ENCODE results near the gene EYS.

The EYS gene

DNA sequence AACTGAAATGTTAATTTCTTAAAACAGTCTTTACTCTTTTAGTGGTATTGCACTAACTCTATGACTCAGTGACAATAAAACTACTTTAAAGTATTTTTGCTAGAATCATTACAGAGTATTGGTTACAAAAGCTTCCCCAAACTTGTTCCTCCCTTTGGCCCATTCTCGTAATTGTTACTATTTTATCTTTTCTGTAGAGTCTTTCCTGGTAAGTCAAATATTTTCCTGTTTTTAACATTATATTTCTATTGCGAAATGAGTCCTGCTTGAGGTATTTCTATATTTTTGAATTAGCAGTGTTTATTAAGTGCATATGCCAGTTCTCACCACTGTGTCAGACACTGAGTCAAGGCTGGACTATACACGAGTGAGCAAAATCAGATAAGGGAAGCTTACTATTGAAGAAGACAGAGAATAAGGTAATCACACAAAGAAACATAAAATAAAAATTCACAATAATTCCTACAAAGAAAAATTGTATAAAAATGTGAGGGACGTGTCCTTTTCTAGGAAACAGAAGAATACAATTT lies 970.5 kb downstream of the EYS start:
- Histone ChIP-seq H3K4me3 (no peak overlapping the region), H3K36me3 (ENCODE audit: insufficient read depth, low read length) (no peaks in the 10 kb centered on the region), H3K9me3 (ENCODE audit: low read depth, low read length) (no peaks in the 10 kb centered on the region), H3K9ac (ENCODE audit: insufficient read length) (no peak overlapping the region), H3K27ac (no peak overlapping the region)
- TF ChIP-seq FOXP2 (optimal IDR thresholded peaks at IDR 0.05; ENCODE audit: control extremely low read depth, extremely low read length, insufficient read depth) (no peak), EZH2 (IDR thresholded peaks at IDR 0.05) (no peak)
- DNase-seq (ENCODE audit: low read depth, low spot score): no peak

- Histone ChIP-seq H3K9me3 (ENCODE audit: low read depth, low read length) (no peaks in the 10 kb centered on the region), H3K36me3 (ENCODE audit: insufficient read depth, low read length) (no peaks in the 10 kb centered on the region), H3K4me3 (no peak overlapping the region), H3K9ac (ENCODE audit: insufficient read length) (no peak overlapping the region), H3K27ac (no peak overlapping the region)
- no peak for TF ChIP-seq POLR2AphosphoS5 (IDR thresholded peaks at IDR 0.05; ENCODE audit: borderline replicate concordance, low read depth, low read length)
- no peak for TF ChIP-seq FOXP2 (optimal IDR thresholded peaks at IDR 0.05; ENCODE audit: control extremely low read depth, extremely low read length, insufficient read depth)
- TF ChIP-seq EZH2 (IDR thresholded peaks at IDR 0.05): no peak
- no peak for DNase-seq (ENCODE audit: low read depth, low spot score)
Measured at GRCh38 chr6:64733433-64733832, 973.6 kb downstream of the EYS start.

GRCh38 chr6:64732888-64733287 lies 974.1 kb downstream of the EYS start:
- TF ChIP-seq POLR2AphosphoS5 (IDR thresholded peaks at IDR 0.05; ENCODE audit: borderline replicate concordance, low read depth, low read length) (no peak), FOXP2 (optimal IDR thresholded peaks at IDR 0.05; ENCODE audit: control extremely low read depth, extremely low read length, insufficient read depth) (no peak), EZH2 (IDR thresholded peaks at IDR 0.05) (no peak)
- Histone ChIP-seq H3K9ac (ENCODE audit: insufficient read length) (no peak overlapping the region), H3K9me3 (ENCODE audit: low read depth, low read length) (no peaks in the 10 kb centered on the region), H3K36me3 (ENCODE audit: insufficient read depth, low read length) (no peaks in the 10 kb centered on the region), H3K4me3 (no peak overlapping the region), H3K27ac (no peak overlapping the region)
- DNase-seq (ENCODE audit: low read depth, low spot score): no peak

DNA sequence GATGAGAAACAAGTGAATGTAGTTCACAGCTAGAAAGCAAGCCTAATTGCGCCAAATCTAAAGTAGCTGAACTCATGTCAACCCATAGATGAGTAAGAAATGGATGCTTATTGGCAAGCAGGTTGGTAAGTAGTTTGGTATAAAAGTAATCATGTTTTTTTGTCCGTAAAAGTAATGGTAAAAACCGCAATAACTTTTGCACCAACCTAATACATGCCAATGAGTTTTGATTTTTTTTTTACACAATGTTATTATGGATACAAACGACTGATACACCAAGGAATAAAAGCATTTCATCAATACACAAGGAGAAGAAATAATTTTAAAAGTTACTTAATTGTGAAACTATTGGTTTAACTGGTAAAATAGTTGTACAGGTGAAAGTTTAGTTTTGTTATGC lies 977.5 kb downstream of the EYS start:
- no peaks in the 10 kb centered on the region for H3K9me3 ChIP-seq (ENCODE audit: low read depth, low read length)
- no peak for TF ChIP-seq FOXP2 (optimal IDR thresholded peaks at IDR 0.05; ENCODE audit: control extremely low read depth, extremely low read length, insufficient read depth)
- no peak for TF ChIP-seq POLR2AphosphoS5 (IDR thresholded peaks at IDR 0.05; ENCODE audit: borderline replicate concordance, low read depth, low read length)
- TF ChIP-seq EZH2 (IDR thresholded peaks at IDR 0.05): no peak
- H3K4me3 ChIP-seq: no peak overlapping the region
- H3K36me3 ChIP-seq (ENCODE audit: insufficient read depth, low read length): no peaks in the 10 kb centered on the region
- no peak for DNase-seq (ENCODE audit: low read depth, low spot score)
- H3K9ac ChIP-seq (ENCODE audit: insufficient read length): no peak overlapping the region
- H3K27ac ChIP-seq: no peak overlapping the region

GRCh38 chr6:64727075-64727474 lies 980.0 kb downstream of the EYS start:
- H3K9ac ChIP-seq (ENCODE audit: insufficient read length): no peak overlapping the region
- no peak for DNase-seq (ENCODE audit: low read depth, low spot score)
- no peak overlapping the region for H3K27ac ChIP-seq
- H3K4me3 ChIP-seq: no peak overlapping the region
- TF ChIP-seq EZH2 (IDR thresholded peaks at IDR 0.05) (no peak), FOXP2 (optimal IDR thresholded peaks at IDR 0.05; ENCODE audit: control extremely low read depth, extremely low read length, insufficient read depth) (no peak), POLR2AphosphoS5 (IDR thresholded peaks at IDR 0.05; ENCODE audit: borderline replicate concordance, low read depth, low read length) (no peak)
- no peaks in the 10 kb centered on the region for H3K9me3 ChIP-seq (ENCODE audit: low read depth, low read length)
- H3K36me3 ChIP-seq (ENCODE audit: insufficient read depth, low read length): no peaks in the 10 kb centered on the region

DNA sequence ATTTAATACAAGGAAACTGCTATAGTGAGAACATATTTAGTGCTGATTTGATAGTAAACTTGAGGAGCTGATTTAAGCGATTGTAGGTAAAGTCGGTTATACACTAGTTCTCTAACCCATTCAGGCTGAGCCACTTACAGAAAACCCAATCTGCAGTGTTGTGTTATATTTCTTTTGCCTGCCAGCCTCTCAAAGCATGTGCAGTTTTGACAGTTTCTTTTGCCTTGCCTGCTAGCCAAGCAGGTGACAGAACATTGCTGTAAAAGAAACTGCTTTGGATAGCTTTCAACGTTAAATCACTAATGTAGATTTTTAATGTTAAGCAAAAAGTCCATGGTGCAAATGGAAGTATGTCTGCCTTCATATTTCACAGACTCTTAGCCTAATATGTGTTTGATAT lies 982.9 kb downstream of the EYS start:
- no peak for TF ChIP-seq EZH2 (IDR thresholded peaks at IDR 0.05)
- TF ChIP-seq POLR2AphosphoS5 (IDR thresholded peaks at IDR 0.05; ENCODE audit: borderline replicate concordance, low read depth, low read length): no peak
- no peak for TF ChIP-seq FOXP2 (optimal IDR thresholded peaks at IDR 0.05; ENCODE audit: control extremely low read depth, extremely low read length, insufficient read depth)
- H3K9ac ChIP-seq (ENCODE audit: insufficient read length): no peak overlapping the region
- no peak overlapping the region for H3K4me3 ChIP-seq
- H3K36me3 ChIP-seq (ENCODE audit: insufficient read depth, low read length): no peaks in the 10 kb centered on the region
- no peaks in the 10 kb centered on the region for H3K9me3 ChIP-seq (ENCODE audit: low read depth, low read length)
- no peak for DNase-seq (ENCODE audit: low read depth, low spot score)
- H3K27ac ChIP-seq: no peak overlapping the region

DNA sequence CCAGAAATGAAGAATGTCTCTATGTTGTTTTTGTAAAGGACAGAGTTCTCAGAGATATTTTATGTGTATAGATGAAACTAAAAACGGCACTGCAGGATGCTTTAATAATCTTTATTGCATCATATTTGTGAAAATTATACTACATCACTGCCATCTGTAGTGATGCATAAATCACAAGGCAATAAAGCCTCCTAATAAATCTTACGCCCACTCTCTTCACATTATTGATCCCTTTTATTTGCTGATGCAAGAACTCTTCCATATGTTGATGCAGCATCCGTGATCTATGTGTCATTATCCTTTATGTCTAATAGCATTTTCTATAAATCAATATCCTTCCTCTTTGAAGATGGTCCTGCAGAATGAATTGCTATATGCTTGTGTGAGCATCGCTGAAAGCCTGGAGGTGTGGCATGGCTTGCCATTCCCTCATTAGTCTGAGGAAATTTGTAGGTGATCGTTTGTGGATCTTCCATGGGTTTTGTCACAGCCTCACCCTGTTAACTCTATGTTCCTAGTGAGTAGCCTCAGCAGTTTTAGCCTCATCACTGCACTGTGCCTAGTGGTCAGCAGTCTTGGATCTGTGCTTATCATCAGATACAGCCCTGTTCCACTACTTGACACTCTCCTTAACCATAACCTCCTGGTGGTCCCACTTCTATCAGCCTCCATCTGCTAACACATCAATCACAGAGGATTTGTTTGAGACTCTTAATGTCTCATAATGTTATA lies 983.5 kb downstream of the EYS start:
- Histone ChIP-seq H3K9ac (ENCODE audit: insufficient read length) (no peak overlapping the region), H3K36me3 (ENCODE audit: insufficient read depth, low read length) (no peaks in the 10 kb centered on the region), H3K27ac (no peak overlapping the region), H3K4me3 (no peak overlapping the region), H3K9me3 (ENCODE audit: low read depth, low read length) (no peaks in the 10 kb centered on the region)
- no peak for DNase-seq (ENCODE audit: low read depth, low spot score)
- TF ChIP-seq POLR2AphosphoS5 (IDR thresholded peaks at IDR 0.05; ENCODE audit: borderline replicate concordance, low read depth, low read length) (no peak), FOXP2 (optimal IDR thresholded peaks at IDR 0.05; ENCODE audit: control extremely low read depth, extremely low read length, insufficient read depth) (no peak), EZH2 (IDR thresholded peaks at IDR 0.05) (no peak)

- TF ChIP-seq POLR2AphosphoS5 (IDR thresholded peaks at IDR 0.05; ENCODE audit: borderline replicate concordance, low read depth, low read length): no peak
- TF ChIP-seq EZH2 (IDR thresholded peaks at IDR 0.05): no peak
- no peak for TF ChIP-seq FOXP2 (optimal IDR thresholded peaks at IDR 0.05; ENCODE audit: control extremely low read depth, extremely low read length, insufficient read depth)
- DNase-seq (ENCODE audit: low read depth, low spot score): no peak
- Histone ChIP-seq H3K9me3 (ENCODE audit: low read depth, low read length) (no peaks in the 10 kb centered on the region), H3K27ac (no peak overlapping the region), H3K9ac (ENCODE audit: insufficient read length) (no peak overlapping the region), H3K36me3 (ENCODE audit: insufficient read depth, low read length) (no peaks in the 10 kb centered on the region), H3K4me3 (no peak overlapping the region)
Measured at GRCh38 chr6:64721865-64722264, 985.2 kb downstream of the EYS start.

GRCh38 chr6:64717281-64717680 lies 989.7 kb downstream of the EYS start:
- Histone ChIP-seq H3K9ac (ENCODE audit: insufficient read length) (no peak overlapping the region), H3K4me3 (no peak overlapping the region), H3K27ac (no peak overlapping the region), H3K36me3 (ENCODE audit: insufficient read depth, low read length) (no peaks in the 10 kb centered on the region), H3K9me3 (ENCODE audit: low read depth, low read length) (no peaks in the 10 kb centered on the region)
- TF ChIP-seq EZH2 (IDR thresholded peaks at IDR 0.05): no peak
- no peak for TF ChIP-seq POLR2AphosphoS5 (IDR thresholded peaks at IDR 0.05; ENCODE audit: borderline replicate concordance, low read depth, low read length)
- TF ChIP-seq FOXP2 (optimal IDR thresholded peaks at IDR 0.05; ENCODE audit: control extremely low read depth, extremely low read length, insufficient read depth): no peak
- no peak for DNase-seq (ENCODE audit: low read depth, low spot score)

Data from SK-N-MC (cell line).